GM21737 (cell line): ENCODE results near the gene OR51I2.

Source experiments
- ATAC-seq: cut with Tn5 transposase; IDR thresholded peaks from one replicate; pipeline ENCODE4 v1.9.1; 2021; ENCODE audit warnings: mild to moderate bottlenecking, moderate library complexity; ENCODE audit not compliant: unreplicated experiment

OR51I2 gene, protein sequence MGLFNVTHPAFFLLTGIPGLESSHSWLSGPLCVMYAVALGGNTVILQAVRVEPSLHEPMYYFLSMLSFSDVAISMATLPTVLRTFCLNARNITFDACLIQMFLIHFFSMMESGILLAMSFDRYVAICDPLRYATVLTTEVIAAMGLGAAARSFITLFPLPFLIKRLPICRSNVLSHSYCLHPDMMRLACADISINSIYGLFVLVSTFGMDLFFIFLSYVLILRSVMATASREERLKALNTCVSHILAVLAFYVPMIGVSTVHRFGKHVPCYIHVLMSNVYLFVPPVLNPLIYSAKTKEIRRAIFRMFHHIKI

DNA sequence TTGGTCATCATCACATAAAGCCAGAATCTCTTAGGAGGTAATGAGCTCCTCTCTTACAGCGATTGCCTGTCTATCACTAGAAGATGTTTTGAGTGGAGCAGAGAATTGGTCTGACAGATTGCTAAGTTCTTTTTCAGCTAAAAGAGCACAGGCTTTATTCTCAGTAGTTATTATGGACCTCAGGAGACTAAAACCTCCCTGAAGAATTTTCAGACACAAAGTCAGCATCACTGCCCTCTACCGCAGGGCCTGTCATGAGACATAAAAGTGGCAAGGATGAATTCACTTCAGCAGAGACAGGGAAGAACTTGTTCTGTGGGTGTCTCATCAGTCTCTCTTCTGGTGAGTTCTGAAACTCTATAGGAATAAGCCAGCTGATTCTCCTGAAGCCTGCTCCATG, at the start of gene OR51I2:
OR51I2 (plus strand) TSS at position 301 of the 400 bp plus-strand sequence. CDS start 4,166 bp downstream, outside the sequence.
- no peak for ATAC-seq

DNA sequence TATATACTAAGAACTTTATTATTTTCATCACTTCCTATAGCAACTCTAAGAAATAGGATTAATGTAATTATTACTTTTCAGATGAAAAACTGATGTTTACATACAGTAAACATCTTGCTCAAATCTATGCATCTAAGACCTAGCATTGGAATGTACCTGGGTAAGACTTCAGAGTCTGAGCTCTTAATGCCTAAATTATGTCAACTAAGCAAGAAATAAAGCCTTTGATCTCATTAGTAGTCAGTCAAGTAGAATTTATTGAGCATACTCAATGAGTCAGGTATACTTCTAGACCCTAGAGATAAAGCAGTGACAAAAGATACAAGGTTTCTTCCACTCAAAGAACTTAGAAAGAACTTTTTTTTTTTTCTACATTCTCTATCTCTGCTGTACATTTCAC, 44.0 kb upstream of the OR51I2 start:
- no peak for ATAC-seq

DNA sequence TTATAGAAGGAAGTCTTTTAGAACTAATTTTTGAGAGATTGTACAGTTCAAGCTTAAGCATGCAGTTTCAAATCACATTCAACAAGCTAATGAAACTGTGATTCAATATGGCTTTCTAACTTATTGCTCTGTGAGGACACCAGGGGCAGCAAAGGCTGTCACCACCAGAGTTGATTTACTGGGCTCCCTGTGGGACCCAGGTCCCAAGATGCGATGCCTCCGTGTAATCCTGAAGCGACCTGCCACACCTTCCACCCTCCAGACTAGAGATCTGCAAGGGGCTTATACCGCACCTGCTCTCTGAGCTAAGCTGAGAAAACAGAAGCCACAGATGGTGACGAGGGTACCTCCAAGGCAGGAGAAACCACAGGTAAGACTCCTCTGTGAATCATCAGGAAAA, 28.1 kb upstream of the OR51I2 start:
- no peak for ATAC-seq

DNA sequence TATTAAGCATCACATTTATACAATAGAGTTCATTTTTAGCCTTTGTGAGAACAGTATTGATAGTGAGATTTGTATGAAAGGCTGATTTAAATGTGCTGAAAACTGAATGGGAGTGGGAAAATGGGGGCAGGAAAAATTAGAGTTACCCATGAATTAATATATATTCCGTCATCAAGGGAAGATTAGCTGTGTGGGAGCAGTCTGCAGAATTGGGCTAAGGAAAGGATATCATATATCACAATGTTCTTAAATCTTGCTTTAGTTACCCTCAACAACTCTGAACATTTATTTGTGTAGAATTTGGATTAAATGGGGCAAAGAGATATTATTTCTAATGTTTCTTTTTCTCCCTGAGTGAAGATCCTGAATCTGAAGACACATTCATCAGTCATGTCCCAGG, 27.3 kb upstream of the OR51I2 start, which contains the start of gene OR51Q1:
OR51Q1 (plus strand) TSS at position 301 of the 400 bp plus-strand sequence; CDS start at position 391, 90 bp downstream.
- ATAC-seq, result no peak

DNA sequence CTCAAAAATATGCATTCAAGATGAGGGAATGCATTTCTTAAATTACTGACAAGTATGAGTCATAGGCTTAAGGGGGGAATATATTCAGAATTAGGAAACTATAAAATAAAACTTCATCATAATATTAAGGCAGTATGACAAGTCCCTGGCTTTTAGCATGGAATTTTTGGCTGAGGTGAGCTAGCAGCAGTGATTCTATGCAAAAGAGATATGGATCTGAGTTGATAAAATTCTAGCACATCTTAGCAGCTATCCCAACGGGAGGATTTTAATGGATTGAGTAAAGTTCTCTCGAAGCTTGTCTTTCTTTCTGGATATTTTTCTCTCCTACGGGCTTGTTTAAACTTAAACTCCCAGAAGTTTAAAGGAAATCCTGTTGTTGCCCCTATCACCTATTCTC, 26.0 kb upstream of the OR51I2 start:
- no peak for ATAC-seq

DNA sequence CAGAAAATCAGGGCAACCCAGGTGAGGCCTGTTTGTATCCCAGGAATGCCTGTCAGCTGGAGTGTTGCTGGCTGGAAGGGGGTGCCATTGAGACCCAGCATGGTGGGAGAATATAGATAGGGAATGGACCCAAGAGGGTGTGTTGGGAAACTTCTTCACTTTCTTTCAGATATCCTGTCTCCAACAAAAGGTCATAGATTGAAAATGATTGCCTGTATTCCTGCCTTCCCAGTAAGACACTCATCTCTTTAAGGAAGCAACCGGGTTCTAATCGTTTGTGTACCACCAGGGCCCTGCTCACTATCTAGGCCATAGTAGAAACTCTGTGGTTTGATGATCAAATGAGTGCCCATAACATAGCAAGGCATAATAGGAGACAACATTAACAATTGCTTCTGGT, 7.7 kb upstream of the OR51I2 start, which contains the start of gene OR51I1:
OR51I1 (minus strand) TSS at position 101 of the 400 bp plus-strand sequence; CDS start at position 101, 0 bp downstream.
- no peak for ATAC-seq

DNA sequence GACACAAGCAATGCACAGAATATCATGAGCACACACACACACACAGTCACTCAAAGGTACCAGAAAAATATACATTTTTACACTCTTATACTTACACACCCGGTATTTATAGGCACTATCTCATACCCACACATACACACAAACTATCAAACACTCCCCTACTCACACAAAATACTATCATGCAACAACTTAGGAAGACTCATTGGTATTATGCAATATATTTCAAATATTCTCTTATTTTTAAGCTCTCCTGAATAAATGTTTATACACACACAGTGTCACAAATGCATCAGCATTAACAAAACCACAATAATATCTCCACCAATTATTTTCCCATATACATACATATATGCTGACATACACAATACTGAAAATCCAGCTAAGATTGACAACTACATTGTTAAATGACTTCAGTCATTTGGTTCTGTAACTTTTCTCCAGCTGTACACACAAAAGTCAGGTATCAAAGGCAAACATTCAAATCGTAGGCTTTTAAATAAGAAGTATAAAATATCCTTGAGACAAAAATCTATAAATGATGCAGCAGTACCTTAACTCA, 5.2 kb upstream of the OR51I2 start:
- ATAC-seq, result no peak

DNA sequence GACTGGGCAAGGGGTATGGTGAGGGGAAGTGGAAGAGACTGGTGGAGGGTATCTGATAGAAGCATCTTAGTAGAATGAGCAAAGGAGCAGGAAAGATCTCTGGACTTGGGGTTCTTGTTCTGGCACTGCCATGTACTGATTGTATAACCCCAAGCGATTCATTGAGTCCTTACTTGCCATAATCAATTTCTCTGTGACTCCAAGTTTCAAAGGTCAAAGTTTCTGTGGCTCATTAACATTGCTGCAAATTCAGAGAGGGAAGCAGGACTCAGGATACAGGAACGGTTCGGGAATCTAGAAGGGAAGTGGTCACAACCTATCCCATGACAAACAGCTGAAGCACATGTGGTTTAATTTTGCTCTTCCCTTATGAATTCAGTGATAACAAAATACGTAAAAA, 309 bp downstream of the OR51I2 start:
- ATAC-seq, result no peak

DNA sequence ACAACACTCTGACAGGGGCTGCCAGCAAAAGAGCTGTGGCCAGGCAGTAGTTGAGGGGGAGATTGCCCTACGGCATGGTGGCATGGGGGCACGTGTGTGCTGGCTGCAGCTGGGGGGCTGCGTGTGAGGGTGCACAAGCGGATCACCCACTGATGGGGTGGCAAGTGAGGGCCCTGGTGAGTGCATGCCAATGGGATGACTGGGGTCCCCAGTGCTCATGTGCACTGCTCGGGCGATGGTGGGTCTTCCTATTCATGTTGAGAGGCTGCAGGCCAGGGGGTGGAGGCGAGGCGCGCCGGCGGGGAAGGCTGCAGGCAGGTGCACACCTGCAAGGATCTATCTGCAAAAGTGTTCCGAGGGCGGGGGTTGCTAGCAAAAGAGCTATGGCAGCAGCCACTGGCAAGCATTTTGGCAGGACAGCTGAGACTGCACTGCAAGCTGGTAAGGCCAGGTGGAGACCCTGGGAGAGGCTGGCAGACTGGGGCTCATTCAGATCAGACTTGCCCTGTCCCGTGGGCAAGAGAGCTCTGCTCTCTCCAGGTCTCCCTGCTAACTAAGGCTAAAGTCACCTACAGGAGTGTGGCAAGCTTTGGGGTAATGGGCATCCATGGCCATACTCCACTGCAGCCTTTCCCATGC, 12.0 kb downstream of the OR51I2 start:
- ATAC-seq, result no peak

DNA sequence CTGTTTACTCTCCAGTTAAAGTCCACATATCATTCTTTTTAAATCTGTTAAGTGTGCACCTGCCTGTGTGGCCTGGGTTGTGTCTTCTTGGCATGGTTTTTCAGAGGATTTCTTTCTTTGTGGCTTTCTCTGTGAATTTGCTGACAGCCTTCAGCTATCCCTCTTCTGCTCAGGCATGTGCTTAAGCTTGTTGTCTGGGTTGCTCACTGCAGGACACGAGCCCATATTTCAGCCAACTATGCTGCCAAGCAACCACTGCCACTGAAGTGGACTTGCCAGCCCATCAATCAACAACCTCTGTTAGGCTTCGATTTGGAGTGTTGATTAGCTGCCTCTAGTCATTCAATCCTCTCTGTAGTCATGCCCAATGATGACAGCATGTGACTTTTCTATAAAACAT, 18.4 kb downstream of the OR51I2 start:
- ATAC-seq, result no peak

DNA sequence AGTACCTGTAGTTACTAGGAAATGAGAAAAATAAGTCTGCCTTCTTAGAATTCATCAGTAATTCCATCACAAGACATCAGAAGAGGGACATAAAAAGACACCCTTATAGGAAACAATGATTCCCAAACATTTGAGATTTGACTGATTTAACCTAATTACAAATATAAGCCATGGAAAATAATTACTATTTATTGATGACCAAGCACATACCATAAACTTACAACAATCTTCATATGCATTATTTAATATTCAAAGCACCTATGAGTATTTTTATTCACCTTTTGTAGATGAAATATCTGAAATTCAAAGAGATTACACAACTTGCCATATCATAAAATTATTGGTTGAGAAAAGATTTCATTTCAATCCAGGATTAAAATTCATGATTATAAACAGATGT, 24.8 kb downstream of the OR51I2 start:
- ATAC-seq, result no peak

DNA sequence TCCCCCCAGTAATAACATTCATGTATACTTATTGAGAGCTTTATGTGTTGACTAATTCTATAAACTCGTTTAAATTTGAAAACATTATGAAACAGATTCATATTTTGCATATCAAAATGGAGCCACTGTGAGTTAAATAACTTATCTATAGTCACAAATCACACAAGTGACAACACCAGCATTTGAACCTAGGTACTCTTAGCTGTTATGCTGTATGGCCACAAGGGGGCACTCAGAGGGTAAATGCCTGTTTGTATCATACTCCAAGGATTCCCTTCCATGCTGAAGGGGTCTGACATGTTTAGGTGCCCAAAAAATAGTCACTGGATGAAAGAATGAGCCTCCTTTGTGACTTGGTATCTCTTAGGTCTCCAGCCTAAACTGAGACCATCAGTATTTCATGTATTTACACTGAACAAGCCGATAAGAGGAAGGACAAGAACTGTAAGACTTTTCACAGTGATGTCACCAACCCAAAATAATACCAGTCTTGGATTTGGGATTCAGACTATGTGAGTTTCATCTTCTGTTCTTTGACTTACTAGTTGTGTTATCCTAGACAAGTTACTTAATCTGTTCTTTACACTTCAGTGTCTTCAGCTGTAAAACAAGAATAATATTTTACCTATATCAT, 27.2 kb downstream of the OR51I2 start:
- ATAC-seq, result peak; percentile 81

DNA sequence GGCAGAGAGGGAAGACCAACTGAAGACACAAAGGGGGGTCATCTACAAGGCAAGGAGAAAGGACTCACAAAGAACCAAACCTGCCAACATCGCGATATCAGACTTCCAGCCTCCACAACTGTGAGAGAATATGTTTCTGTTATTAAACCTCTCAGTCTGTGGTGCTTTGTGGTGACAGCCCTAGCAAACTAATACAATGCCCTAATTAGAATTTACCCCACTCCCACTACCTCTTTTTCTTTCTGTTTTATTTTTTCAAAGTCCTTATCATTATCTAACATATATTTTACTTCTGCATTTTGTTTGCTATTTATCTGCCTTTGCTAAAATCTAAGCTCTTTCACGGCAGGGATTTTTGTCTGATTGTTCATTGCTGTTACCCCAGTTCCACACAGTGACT, 36.9 kb downstream of the OR51I2 start:
- ATAC-seq, result no peak

DNA sequence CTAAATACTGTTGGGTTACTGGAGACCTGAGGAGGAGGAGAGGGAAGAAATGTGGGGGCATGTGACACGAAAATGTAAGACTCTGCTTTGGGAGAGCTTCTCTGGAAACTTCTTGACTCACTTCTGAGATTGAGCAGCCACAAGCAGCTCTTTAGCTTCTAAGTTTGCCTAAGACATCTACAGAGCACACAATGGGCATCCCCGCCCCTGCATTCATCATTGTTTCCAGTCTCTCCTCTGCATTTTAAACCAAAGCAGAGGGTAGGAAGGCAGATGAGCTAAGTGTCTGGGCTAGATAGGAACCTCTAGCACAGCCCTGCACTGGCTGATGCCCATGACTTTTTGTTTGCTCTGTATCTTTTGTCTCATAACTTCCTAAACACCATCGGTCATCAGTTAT, 37.3 kb downstream of the OR51I2 start:
- ATAC-seq, result no peak

DNA sequence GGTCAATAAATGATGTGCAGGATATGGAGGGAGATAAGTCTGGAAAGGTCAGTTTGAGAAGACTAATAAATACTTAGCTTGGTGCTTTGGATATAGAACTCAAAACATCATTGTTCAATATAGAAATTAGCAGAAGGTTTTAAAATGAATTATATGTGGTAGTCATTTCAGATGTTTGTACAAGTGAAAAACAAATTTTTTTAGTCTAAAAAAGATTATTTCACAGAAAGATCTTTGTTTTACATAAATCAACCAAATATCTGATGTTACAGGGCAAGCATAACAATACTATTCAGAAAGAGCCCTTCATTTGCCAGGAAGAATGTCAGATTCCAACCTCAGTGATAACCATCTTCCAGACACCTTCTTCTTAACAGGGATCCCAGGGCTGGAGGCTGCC, 39.3 kb downstream of the OR51I2 start, which contains the start of gene OR52D1:
OR52D1 (plus strand) TSS at position 301 of the 400 bp plus-strand sequence; CDS start at position 323, 22 bp downstream.
- ATAC-seq, result no peak

DNA sequence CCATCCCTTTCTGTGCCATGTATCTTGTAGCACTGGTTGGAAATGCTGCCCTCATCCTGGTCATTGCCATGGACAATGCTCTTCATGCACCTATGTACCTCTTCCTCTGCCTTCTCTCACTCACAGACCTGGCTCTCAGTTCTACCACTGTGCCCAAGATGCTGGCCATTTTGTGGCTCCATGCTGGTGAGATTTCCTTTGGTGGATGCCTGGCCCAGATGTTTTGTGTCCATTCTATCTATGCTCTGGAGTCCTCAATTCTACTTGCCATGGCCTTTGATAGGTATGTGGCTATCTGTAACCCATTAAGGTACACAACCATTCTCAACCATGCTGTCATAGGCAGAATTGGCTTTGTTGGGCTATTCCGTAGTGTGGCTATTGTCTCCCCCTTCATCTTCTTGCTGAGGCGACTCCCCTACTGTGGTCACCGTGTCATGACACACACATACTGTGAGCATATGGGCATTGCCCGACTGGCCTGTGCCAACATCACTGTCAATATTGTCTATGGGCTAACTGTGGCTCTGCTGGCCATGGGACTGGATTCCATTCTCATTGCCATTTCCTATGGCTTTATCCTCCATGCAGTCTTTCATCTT, 39.8 kb downstream of the OR51I2 start:
- no peak for ATAC-seq

DNA sequence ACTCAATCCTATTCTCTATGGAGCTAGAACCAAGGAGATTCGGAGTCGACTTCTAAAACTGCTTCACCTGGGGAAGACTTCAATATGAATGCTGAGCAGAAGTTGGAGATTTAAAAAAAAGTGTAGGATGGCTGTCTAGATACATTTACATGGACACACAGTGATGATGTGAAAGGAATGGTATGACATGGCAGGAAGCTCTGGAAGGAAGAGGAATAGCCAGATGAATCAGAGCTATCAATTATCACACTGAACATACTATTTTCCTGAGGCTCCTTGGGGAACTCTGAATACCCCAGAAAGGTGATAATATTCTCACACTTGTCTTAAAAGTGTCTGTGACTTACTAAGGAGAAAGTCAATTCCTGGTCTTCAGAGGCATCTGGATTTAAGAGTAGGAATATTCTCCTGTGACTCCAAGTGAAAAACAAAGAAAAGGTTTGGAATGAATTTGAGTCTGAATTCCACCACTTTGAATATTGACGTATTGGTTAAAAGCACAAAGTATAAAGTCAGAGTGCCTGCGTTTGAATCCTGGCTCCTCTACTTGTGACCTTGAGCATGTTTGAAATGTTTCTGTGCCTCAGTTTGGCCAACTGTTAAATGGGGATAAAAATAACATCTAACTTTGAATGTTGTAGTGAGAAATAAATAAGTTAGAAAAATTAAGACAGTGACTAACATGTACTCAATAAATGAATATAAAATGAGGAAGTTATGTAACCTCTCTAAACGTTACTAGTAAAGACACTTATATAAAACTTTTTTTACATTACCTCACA, 40.6 kb downstream of the OR51I2 start:
- no peak for ATAC-seq

DNA sequence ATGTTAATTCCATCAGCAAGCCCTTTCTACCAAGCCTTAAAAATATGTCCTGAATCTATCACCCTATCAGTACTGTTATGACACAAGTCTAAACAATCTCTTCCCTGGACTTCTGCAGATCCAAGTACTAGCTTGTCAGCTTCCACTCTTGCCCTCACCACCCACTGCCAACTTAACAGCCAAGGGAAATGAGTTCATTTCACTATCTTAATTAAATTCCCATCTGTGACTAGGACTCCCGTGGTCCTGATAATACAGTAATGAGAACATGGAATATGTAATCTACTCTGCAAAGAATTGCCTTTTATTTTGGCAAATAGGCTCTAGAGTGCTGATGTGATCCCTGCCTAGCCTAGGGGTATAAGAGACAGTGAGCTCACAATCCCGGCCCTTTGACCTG, 50.5 kb downstream of the OR51I2 start:
- ATAC-seq, result no peak

DNA sequence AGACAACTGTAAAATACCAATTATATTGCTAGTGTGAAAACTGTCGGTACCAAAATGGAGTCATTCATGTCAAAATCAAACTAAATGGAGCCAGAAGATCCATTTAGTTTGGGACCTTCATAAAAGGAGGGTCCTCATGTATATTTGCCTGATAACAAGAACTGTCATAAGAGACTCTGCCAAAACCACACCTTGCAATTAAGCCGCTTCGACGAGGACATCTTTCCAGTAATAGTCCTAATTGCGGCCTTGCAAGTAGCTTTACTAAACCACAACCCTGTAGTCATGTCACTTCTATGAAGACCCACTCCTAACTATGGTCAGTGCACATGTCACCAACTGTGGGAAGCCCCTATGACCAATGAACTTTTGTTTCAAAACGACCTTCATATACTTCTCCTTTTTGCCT, 51.3 kb downstream of the OR51I2 start:
- ATAC-seq, result no peak

DNA sequence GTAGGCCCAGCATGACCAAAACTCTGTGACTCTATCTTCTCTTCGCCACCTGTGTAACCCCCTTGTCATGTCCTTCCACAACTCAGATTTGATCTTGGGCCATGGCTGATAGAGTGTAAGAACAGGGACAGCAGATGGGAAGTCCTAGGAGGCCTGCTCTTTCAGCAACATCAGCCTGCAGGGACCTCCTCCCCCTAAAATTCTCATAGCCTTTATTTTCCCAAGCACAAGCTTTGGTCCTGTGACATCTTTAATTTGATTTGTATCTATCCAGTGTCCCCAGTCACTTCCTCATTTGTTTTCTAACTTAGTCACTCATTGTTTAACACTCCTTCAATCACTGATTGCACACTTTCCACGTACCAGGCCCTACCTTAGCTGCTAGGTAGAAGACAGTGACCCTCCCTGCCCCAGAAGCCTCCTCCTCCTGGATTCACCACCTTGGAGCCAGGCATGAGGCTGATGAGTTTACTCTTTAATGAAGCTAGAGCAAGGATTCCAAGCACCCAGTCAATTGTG, 55.3 kb downstream of the OR51I2 start:
- no peak for ATAC-seq
